HEK293 (cell line): ENCODE data around the gene DBNL.

Experiments
- CTCF ChIA-PET: fragments of 350-600 bp; formaldehyde crosslinking; extraction: SDS; loops from one replicate; lab custom pipeline; 2021; ENCODE audit warnings: antibody characterized with exemption; lab: Yijun Ruan, JAX
- POLR2A ChIA-PET: fragments of 300-600 bp; formaldehyde crosslinking; extraction: SDS; loops from one replicate; lab custom pipeline; 2020; ENCODE audit warnings: antibody characterized with exemption, inconsistent platforms; lab: Yijun Ruan, JAX
- H3K27ac ChIP-seq: fragments of 200-500 bp; sonication (Bioruptor generic); 2 replicates; pipeline ENCODE4 v1.5.1; 2014; ENCODE audit warnings: low read depth, low read length, control low read depth, inconsistent platforms; ENCODE audit errors: extremely low read depth
- H3K36me3 ChIP-seq, 2 experiments: fragments of 200-500 bp in 1 of 2; sonication (Bioruptor generic) in 1 of 2; 1 replicate in 1 of 2; 2 replicates in 1 of 2; pipeline ENCODE4 v1.5.1; 2014 to 2017; ENCODE audit warnings: inconsistent platforms in 2 of 2, low read length in 2 of 2; ENCODE audit not compliant: control insufficient read depth in 2 of 2, insufficient read depth in 1 of 2
- H3K4me1 ChIP-seq: fragments of 200-500 bp; sonication (Bioruptor generic); 2 replicates; pipeline ENCODE4 v1.5.1; 2014; ENCODE audit warnings: mild to moderate bottlenecking, low read length, inconsistent platforms; ENCODE audit not compliant: control insufficient read depth, insufficient read depth
- H3K4me3 ChIP-seq: 2 replicates; pipeline ENCODE4 v1.5.1; 2011; ENCODE audit warnings: low read depth, mild to moderate bottlenecking, control low read depth, low read length, moderate library complexity
- H3K9me3 ChIP-seq: fragments of 200-500 bp; sonication (Bioruptor generic); 2 replicates; pipeline ENCODE4 v1.5.1; 2014; ENCODE audit warnings: low read depth, low read length, inconsistent platforms; ENCODE audit not compliant: control insufficient read depth, insufficient read depth
- AEBP2 ChIP-seq: fragments of 450-650 bp; formaldehyde crosslinking; IDR thresholded peaks from 2 replicates; pipeline ENCODE4 v1.5.1; 2016; ENCODE audit warnings: missing biosample characterization, missing genetic modification characterization, borderline replicate concordance
- FEZF1 ChIP-seq: fragments of 450-650 bp; formaldehyde crosslinking; IDR thresholded peaks from 2 replicates; pipeline ENCODE4 v1.5.1; 2016; ENCODE audit warnings: missing biosample characterization, missing genetic modification characterization
- PATZ1 ChIP-seq: fragments of 450-650 bp; formaldehyde crosslinking; IDR thresholded peaks from 2 replicates; pipeline ENCODE4 v1.5.1; 2016; ENCODE audit warnings: missing biosample characterization, missing genetic modification characterization
- PRDM4 ChIP-seq: fragments of 450-650 bp; formaldehyde crosslinking; IDR thresholded peaks from 2 replicates; pipeline ENCODE4 v1.5.1; 2017; ENCODE audit warnings: missing biosample characterization, missing genetic modification characterization
- TCF7L2 ChIP-seq: IDR thresholded peaks from 2 replicates; pipeline ENCODE4 v1.6.1; 2011; ENCODE audit warnings: low read depth, mild to moderate bottlenecking, inconsistent platforms, low read length, moderate library complexity, borderline replicate concordance
- ZBTB10 ChIP-seq: fragments of 450-650 bp; formaldehyde crosslinking; IDR thresholded peaks from 2 replicates; pipeline ENCODE4 v1.5.1; 2016; ENCODE audit warnings: missing biosample characterization, missing genetic modification characterization
- ZFP3 ChIP-seq: fragments of 450-650 bp; formaldehyde crosslinking; IDR thresholded peaks from 2 replicates; pipeline ENCODE4 v1.5.1; 2016; ENCODE audit warnings: low read depth, missing biosample characterization, missing genetic modification characterization
- ZFP69B ChIP-seq: fragments of 450-650 bp; formaldehyde crosslinking; IDR thresholded peaks from 2 replicates; pipeline ENCODE4 v1.5.1; 2016; ENCODE audit warnings: missing biosample characterization, missing genetic modification characterization
- ZNF266 ChIP-seq: fragments of 450-650 bp; formaldehyde crosslinking; IDR thresholded peaks from 2 replicates; pipeline ENCODE4 v1.5.1; 2016; ENCODE audit warnings: missing biosample characterization, missing genetic modification characterization, low read depth
- ZNF426 ChIP-seq: fragments of 450-650 bp; formaldehyde crosslinking; IDR thresholded peaks from 2 replicates; pipeline ENCODE4 v1.5.1; 2017; ENCODE audit warnings: missing biosample characterization, missing genetic modification characterization, mild to moderate bottlenecking, inconsistent platforms, moderate library complexity
- ZNF664 ChIP-seq: fragments of 450-650 bp; formaldehyde crosslinking; IDR thresholded peaks from 2 replicates; pipeline ENCODE4 v1.5.1; 2016; ENCODE audit warnings: missing biosample characterization, missing genetic modification characterization
- ZNF692 ChIP-seq: fragments of 450-650 bp; formaldehyde crosslinking; IDR thresholded peaks from 2 replicates; pipeline ENCODE4 v1.5.1; 2016; ENCODE audit warnings: missing biosample characterization, missing genetic modification characterization

Gene DBNL

GRCh38 chr7:44066494-44067063 is 22.1 kb downstream of the DBNL start (continued):
- TF ChIP-seq ZNF266 (tag by site-specific recombination) = no peak
- TF ChIP-seq TCF7L2 = no peak
- TF ChIP-seq ZFP3 = no peak
- no peak for TF ChIP-seq ZNF426 (tag by site-specific recombination)
- TF ChIP-seq, all 188 proteins: peak for 0

GRCh38 chr7:44067064-44067951 is 22.8 kb downstream of the DBNL start:
- H3K4me1 ChIP-seq = no peaks in the 10 kb centered on the region
- H3K4me3 ChIP-seq = no peak overlapping the region
- TF ChIP-seq FEZF1 (tag by site-specific recombination) = no peak
- TF ChIP-seq ZBTB10 (tag by site-specific recombination) = no peak
- TF ChIP-seq ZFP69B (tag by site-specific recombination) = no peak
- TF ChIP-seq PRDM4 (tag by site-specific recombination) = no peak
- no peak for TF ChIP-seq ZNF664 (tag by site-specific recombination)
- no peak for TF ChIP-seq ZNF692 (tag by site-specific recombination)
- no peak for TF ChIP-seq PATZ1 (tag by site-specific recombination)
- TF ChIP-seq AEBP2 (tag by site-specific recombination) = no peak
- TF ChIP-seq, all 188 proteins: peak for 0
- ChIA-PET CTCF (interaction anchor here (0.6 to 3.3 kb wide), 3 partner anchors 11 to 138 kb away, joined by 3 to 14 read pairs (median 3); no protein-coding TSS in a partner anchor), POLR2A (interaction anchor here (0.6 to 2.5 kb wide), 4 partner anchors 12 to 55 kb away, joined by 3 to 11 read pairs (median 5); partner anchors contain the start of gene DBNL)
- peaks cover 0 to 6% of the 10 kb centered on the region in 2 experiments; a peak in 2 of 3 replicates for H3K36me3 ChIP-seq
- H3K27ac ChIP-seq = no peak overlapping the region
- no peaks in the 10 kb centered on the region for H3K9me3 ChIP-seq
